Gastroesophageal sphincter (tissue), 3 donors: Measurements from ENCODE around the gene TMEM26.

Source experiments
- EP300 ChIP-seq: sonication (generic); formaldehyde crosslinking; IDR thresholded peaks from one replicate; pipeline ENCODE4 v1.6.1; 2017; ENCODE audit warnings: antibody characterized with exemption, mild to moderate bottlenecking
- POLR2A ChIP-seq, 2 donors: fragments of 450-650 bp; IDR thresholded peaks; one replicate each; pipeline ENCODE4 v1.6.1; 2017; ENCODE audit warnings: antibody characterized with exemption in 2 of 2, mild to moderate bottlenecking in 2 of 2, moderate library complexity in 1 of 2
- POLR2AphosphoS5 ChIP-seq: sonication (generic); formaldehyde crosslinking; IDR thresholded peaks from one replicate; pipeline ENCODE4 v1.6.1; 2017; ENCODE audit warnings: antibody characterized with exemption
- TF ChIP-seq, protein P1 (sequence below), 4 experiments: fragments of 200-600 bp in 2 of 4; fragments of 450-650 bp in 2 of 4; sonication (generic) in 1 of 4; IDR thresholded peaks; one replicate each; pipeline ENCODE4 v1.5.1; 2017 to 2019; ENCODE audit warnings: antibody characterized with exemption in 4 of 4, mild to moderate bottlenecking in 2 of 4, moderate library complexity in 2 of 4

GRCh38 chr10:61452151-61452651 is 980 bp downstream of the TMEM26 start:
- TF ChIP-seq POLR2A (IDR thresholded peaks at IDR 0.05) = no peak
- TF ChIP-seq, protein P1, sequence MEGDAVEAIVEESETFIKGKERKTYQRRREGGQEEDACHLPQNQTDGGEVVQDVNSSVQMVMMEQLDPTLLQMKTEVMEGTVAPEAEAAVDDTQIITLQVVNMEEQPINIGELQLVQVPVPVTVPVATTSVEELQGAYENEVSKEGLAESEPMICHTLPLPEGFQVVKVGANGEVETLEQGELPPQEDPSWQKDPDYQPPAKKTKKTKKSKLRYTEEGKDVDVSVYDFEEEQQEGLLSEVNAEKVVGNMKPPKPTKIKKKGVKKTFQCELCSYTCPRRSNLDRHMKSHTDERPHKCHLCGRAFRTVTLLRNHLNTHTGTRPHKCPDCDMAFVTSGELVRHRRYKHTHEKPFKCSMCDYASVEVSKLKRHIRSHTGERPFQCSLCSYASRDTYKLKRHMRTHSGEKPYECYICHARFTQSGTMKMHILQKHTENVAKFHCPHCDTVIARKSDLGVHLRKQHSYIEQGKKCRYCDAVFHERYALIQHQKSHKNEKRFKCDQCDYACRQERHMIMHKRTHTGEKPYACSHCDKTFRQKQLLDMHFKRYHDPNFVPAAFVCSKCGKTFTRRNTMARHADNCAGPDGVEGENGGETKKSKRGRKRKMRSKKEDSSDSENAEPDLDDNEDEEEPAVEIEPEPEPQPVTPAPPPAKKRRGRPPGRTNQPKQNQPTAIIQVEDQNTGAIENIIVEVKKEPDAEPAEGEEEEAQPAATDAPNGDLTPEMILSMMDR (IDR thresholded peaks at IDR 0.05) = no peak
- no peak for TF ChIP-seq POLR2AphosphoS5
- TF ChIP-seq EP300 = no peak
